Smooth muscle cell (in vitro differentiated cells): ENCODE results near the gene COA1. TPM values are rescaled to one million over a fixed set of nuclear protein-coding genes. Genes with fewer than 3 reads are reported as not detected.

Experiments
- DNase-seq: peaks from one replicate; lab custom pipeline; 2025; ENCODE audit not compliant: unreplicated experiment; lab: John Stamatoyannopoulos, UW
- H2AFZ ChIP-seq: fragments of 200-600 bp; sonication (generic); 2 replicates; pipeline ENCODE4 v1.6.0; 2016; ENCODE audit warnings: antibody characterized with exemption, low read depth, mild to moderate bottlenecking
- H3F3A ChIP-seq: fragments of 200-600 bp; sonication (generic); 2 replicates; pipeline ENCODE4 v1.6.0; 2017; ENCODE audit warnings: antibody characterized with exemption, low read depth
- H3K27ac ChIP-seq: fragments of 200-600 bp; sonication (generic); 2 replicates; pipeline ENCODE4 v1.5.1; 2016; ENCODE audit warnings: low read depth, mild to moderate bottlenecking
- H3K27me3 ChIP-seq: fragments of 200-600 bp; sonication (generic); 2 replicates; pipeline ENCODE4 v1.6.1; 2016; ENCODE audit warnings: low read depth, mild to moderate bottlenecking
- H3K36me3 ChIP-seq: fragments of 200-600 bp; sonication (generic); 2 replicates; pipeline ENCODE4 v1.5.1; 2016; ENCODE audit warnings: low read depth
- H3K4me1 ChIP-seq: fragments of 200-600 bp; sonication (generic); 2 replicates; pipeline ENCODE4 v1.5.1; 2016; ENCODE audit warnings: low read depth
- H3K4me2 ChIP-seq: fragments of 200-600 bp; sonication (generic); 2 replicates; pipeline ENCODE4 v1.6.0; 2016; ENCODE audit warnings: mild to moderate bottlenecking
- H3K4me3 ChIP-seq: fragments of 200-600 bp; sonication (generic); 2 replicates; pipeline ENCODE4 v1.5.1; 2016; ENCODE audit warnings: mild to moderate bottlenecking
- H3K79me2 ChIP-seq: fragments of 200-600 bp; sonication (generic); 2 replicates; pipeline ENCODE4 v1.6.0; 2016; ENCODE audit warnings: low read depth, mild to moderate bottlenecking
- H3K9ac ChIP-seq: fragments of 200-600 bp; sonication (generic); 2 replicates; pipeline ENCODE4 v1.6.0; 2016; ENCODE audit warnings: low read depth
- H3K9me3 ChIP-seq: fragments of 200-600 bp; sonication (generic); replicated peaks from 2 replicates; pipeline ENCODE4 v1.5.1; 2016; ENCODE audit warnings: low read depth
- H4K20me1 ChIP-seq: fragments of 200-600 bp; sonication (generic); 2 replicates; pipeline ENCODE4 v1.6.0; 2016; ENCODE audit warnings: low read depth
- WGBS: methylation state at CpG from one replicate; pipeline ENCODE4 v1.1.7; 2016; ENCODE audit warnings: low lambda C conversion rate; 5-methylcytosine and 5-hydroxymethylcytosine counted together
- polyA plus RNA-seq: library from polyadenylated mRNA; unstranded; fragments of >200 nt; fragmentation: Nextera tagmentation; extraction: Ambion mirVana; gene quantifications from 2 replicates; pipeline ENCODE4 v1.2.1, GENCODE V29; 2016
- total RNA-seq: library from RNA; depleted of rRNA; stranded (reverse); fragments of >200 nt; gene quantifications from 2 replicates; pipeline ENCODE4 v1.2.3, GENCODE V29; 2014
- TF ChIP-seq, protein P1 (sequence below): fragments of 200-600 bp; sonication (generic); IDR thresholded peaks from 2 replicates; pipeline ENCODE4 v1.5.1; 2017; ENCODE audit warnings: borderline replicate concordance, mild to moderate bottlenecking, antibody characterized with exemption; ENCODE audit not compliant: insufficient read depth, poor library complexity, severe bottlenecking

The COA1 gene
- total and polyA plus RNA-seq, 2 experiments from 2014 or later: 63.1 to 67.5 TPM

DNA sequence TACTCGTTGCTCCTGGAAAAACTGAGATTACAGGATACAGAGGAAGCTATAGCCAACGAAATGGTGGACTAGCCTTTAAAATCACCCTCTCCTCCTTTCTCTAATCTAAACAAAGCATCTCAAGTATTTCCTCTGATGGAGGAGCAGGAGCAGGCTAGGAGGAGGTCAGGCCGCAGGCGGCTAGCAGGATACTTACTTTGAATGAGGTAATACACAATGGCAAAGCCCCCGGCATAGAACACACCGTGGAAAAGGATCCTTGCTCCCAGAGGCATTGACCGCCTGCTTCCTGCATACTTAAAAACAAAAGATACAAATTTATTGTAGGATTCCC is 82.0 kb downstream of the COA1 start:
- no peak for DNase-seq
- Histone ChIP-seq H2AFZ (no peak overlapping the region), H3K36me3 (no peaks in the 10 kb centered on the region), H3K4me2 (peak overlapping the region; percentile 61), H3K4me3 (no peak overlapping the region), H3F3A (peaks cover 29% of the 10 kb centered on the region), H3K27ac (peak overlapping the region; percentile 89), H3K4me1 (peaks cover 32% of the 10 kb centered on the region), H3K9ac (peak overlapping the region; percentile 53), H3K27me3 (no peaks in the 10 kb centered on the region), H3K9me3 (no peaks in the 10 kb centered on the region), H3K79me2 (no peaks in the 10 kb centered on the region), H4K20me1 (peaks cover 4% of the 10 kb centered on the region)
- TF ChIP-seq, protein P1, sequence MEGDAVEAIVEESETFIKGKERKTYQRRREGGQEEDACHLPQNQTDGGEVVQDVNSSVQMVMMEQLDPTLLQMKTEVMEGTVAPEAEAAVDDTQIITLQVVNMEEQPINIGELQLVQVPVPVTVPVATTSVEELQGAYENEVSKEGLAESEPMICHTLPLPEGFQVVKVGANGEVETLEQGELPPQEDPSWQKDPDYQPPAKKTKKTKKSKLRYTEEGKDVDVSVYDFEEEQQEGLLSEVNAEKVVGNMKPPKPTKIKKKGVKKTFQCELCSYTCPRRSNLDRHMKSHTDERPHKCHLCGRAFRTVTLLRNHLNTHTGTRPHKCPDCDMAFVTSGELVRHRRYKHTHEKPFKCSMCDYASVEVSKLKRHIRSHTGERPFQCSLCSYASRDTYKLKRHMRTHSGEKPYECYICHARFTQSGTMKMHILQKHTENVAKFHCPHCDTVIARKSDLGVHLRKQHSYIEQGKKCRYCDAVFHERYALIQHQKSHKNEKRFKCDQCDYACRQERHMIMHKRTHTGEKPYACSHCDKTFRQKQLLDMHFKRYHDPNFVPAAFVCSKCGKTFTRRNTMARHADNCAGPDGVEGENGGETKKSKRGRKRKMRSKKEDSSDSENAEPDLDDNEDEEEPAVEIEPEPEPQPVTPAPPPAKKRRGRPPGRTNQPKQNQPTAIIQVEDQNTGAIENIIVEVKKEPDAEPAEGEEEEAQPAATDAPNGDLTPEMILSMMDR: no peak
- 21% methylated on average over 7 of the region's 7 CpGs for WGBS

DNA sequence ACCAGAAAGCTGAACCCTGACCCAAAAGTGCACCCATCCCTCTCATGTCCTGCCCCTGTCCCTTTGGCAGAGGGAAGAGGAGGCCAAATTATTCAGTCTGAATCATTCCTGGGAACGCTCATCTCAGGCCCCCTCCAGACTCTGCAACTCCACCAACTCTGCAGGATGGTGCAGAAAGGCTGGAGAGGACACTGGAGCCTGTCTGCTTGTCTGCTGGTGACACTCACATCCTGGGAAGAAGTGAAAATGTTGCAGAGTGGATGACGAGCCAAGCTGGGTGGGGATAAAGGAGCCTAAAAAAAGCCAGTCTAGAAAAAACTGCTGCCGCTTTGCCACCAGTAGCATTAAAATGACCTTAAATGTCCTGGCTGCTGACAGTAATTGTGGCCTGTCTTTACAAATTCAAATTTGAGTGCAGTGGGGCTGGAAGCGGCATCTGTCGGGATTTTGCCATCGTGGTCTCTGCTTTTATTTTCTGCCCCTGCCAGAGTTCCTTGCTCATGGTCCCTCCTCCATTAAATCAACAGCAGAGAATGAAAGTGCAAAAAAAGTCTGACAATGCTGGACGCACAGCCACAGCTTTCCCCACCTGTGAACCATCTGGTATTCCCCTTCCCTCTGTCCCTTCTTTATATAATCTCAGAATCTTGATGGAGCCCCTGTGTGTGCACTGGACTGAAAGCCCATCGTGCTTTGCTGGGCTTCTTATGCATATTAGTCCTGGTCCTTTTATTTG is 82.6 kb downstream of the COA1 start:
- Histone ChIP-seq H3K4me1 (peaks cover 32% of the 10 kb centered on the region), H3K4me3 (no peak overlapping the region), H3K9me3 (no peaks in the 10 kb centered on the region), H3K27ac (peak overlapping the region; percentile 89), H3K9ac (no peak overlapping the region), H4K20me1 (peaks cover 4% of the 10 kb centered on the region), H3K27me3 (no peaks in the 10 kb centered on the region), H3F3A (peaks cover 29% of the 10 kb centered on the region), H3K4me2 (peak overlapping the region; percentile 61), H3K36me3 (no peaks in the 10 kb centered on the region), H3K79me2 (no peaks in the 10 kb centered on the region), H2AFZ (no peak overlapping the region)
- 45% methylated on average over 8 of the region's 8 CpGs for WGBS
- TF ChIP-seq, protein P1: no peak
- no peak for DNase-seq

DNA sequence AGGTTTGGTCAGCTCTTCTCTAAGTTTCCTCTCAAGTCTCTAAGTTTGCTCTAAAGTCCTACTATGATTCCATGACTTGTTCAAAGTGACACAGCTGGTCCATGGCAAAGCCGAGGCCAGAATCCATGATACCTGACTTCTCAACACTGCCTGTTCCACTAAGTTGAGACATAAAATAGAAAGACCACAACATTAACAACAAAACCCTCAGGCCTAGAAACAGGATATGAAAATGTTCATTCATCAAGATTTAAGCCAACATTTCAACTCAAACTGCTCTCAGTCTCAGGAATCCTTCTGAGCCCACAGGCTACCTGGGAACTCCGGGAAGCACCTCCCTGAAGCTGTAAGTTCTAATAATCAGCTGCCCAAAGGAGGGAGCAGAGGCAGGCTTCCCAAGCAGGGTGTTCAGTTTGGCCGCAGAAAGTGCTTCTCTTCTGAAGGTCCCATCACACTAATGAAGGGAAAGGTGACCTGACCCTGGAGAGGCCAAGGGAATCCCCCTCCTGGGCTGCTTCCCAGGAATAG is 83.6 kb downstream of the COA1 start:
- Histone ChIP-seq H3F3A (peaks cover 29% of the 10 kb centered on the region), H3K36me3 (no peaks in the 10 kb centered on the region), H3K79me2 (no peaks in the 10 kb centered on the region), H3K4me1 (peaks cover 27% of the 10 kb centered on the region), H3K9ac (no peak overlapping the region), H2AFZ (no peak overlapping the region), H4K20me1 (peaks cover 4% of the 10 kb centered on the region), H3K4me2 (no peak overlapping the region), H3K27ac (no peak overlapping the region), H3K4me3 (no peak overlapping the region), H3K27me3 (no peaks in the 10 kb centered on the region), H3K9me3 (no peaks in the 10 kb centered on the region)
- no peak for DNase-seq
- 96% methylated on average over 3 of the region's 3 CpGs for WGBS
- TF ChIP-seq, protein P1: no peak

DNA sequence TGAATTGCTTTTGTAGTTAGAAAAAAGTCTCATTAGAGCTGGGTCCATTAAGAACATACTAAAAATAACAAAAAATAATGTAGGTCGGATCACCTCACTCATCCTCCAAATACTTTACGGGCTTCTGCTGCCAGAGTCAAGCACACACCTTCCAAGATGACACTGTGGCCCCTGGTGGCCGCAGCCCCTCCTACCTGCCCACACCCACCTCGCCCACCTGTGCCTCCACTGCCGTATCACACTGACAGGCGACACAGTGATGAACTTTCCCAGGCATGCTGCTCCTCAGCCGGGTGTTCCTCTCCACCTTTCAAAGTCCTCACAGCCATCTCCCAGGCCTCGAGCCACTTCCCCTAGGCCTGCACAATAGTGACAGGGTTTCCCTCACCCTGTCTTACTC is 85.5 kb downstream of the COA1 start:
- Histone ChIP-seq H2AFZ (no peak overlapping the region), H3K79me2 (no peaks in the 10 kb centered on the region), H3K27ac (no peak overlapping the region), H3K4me3 (no peak overlapping the region), H3K9ac (no peak overlapping the region), H3K4me1 (peaks cover 38% of the 10 kb centered on the region), H4K20me1 (no peaks in the 10 kb centered on the region), H3F3A (peaks cover 17% of the 10 kb centered on the region), H3K36me3 (no peaks in the 10 kb centered on the region), H3K9me3 (no peaks in the 10 kb centered on the region), H3K27me3 (no peaks in the 10 kb centered on the region), H3K4me2 (no peak overlapping the region)
- DNase-seq: no peak
- 81% methylated on average over 8 of the region's 8 CpGs for WGBS
- TF ChIP-seq, protein P1: no peak
